Umbilical cord (tissue), 2 donors: ENCODE data around the gene PLCB2. TPM values are rescaled to one million over a fixed set of nuclear protein-coding genes. Genes with fewer than 3 reads are reported as not detected.

ENCODE experiments used
- DNase-seq: peaks from one replicate; pipeline ENCODE4 v3.0.0-alpha.2; 2015; ENCODE audit warnings: low spot score
- total RNA-seq: library from RNA; depleted of rRNA; stranded (reverse); fragments of >200 nt; gene quantifications from one replicate; pipeline ENCODE4 v1.2.3, GENCODE V29; 2014; ENCODE audit warnings: low replicate concordance; ENCODE audit not compliant: insufficient read depth

PLCB2 gene
- total RNA-seq, 1 donor from 2014 or later: 6.3 TPM

- no peak for DNase-seq
These were observed 1.4 kb downstream of the PLCB2 start for GRCh38 chr15:40306371-40306770.

GRCh38 chr15:40305281-40305680 lies 2.5 kb downstream of the PLCB2 start:
- no peak for DNase-seq

- no peak for DNase-seq
These were observed 4.2 kb downstream of the PLCB2 start for GRCh38 chr15:40303576-40303975.

GRCh38 chr15:40302981-40303380 lies 4.8 kb downstream of the PLCB2 start:
- no peak for DNase-seq

GRCh38 chr15:40302288-40302886 lies 5.3 kb downstream of the PLCB2 start:
- no peak for DNase-seq

GRCh38 chr15:40301467-40302179 lies 6.1 kb downstream of the PLCB2 start:
- peak; percentile 71 for DNase-seq

GRCh38 chr15:40300771-40301170 lies 7.0 kb downstream of the PLCB2 start:
- no peak for DNase-seq

- DNase-seq: no peak
These were observed 7.4 kb downstream of the PLCB2 start for GRCh38 chr15:40300367-40300766.

- no peak for DNase-seq
These were observed 9.4 kb downstream of the PLCB2 start for GRCh38 chr15:40298216-40298935.

- no peak for DNase-seq
These were observed 10.4 kb downstream of the PLCB2 start for GRCh38 chr15:40297356-40297755.

- no peak for DNase-seq
These were observed 11.0 kb downstream of the PLCB2 start for GRCh38 chr15:40296561-40297230.

- peak; percentile 54 for DNase-seq
These were observed 11.7 kb downstream of the PLCB2 start for GRCh38 chr15:40295877-40296560.

GRCh38 chr15:40295297-40295696 lies 12.4 kb downstream of the PLCB2 start:
- DNase-seq: no peak

- no peak for DNase-seq
These were observed 13.5 kb downstream of the PLCB2 start for GRCh38 chr15:40293905-40294895.

- DNase-seq: no peak
These were observed 14.7 kb downstream of the PLCB2 start for GRCh38 chr15:40293006-40293405.

- no peak for DNase-seq
These were observed 15.5 kb downstream of the PLCB2 start for GRCh38 chr15:40292246-40292645.

- DNase-seq: peak; percentile 79
These were observed 16.7 kb downstream of the PLCB2 start for GRCh38 chr15:40290918-40291574.

- no peak for DNase-seq
These were observed 17.2 kb downstream of the PLCB2 start for GRCh38 chr15:40290545-40290917.

- DNase-seq: no peak
These were observed 18.5 kb downstream of the PLCB2 start for GRCh38 chr15:40289140-40289775.
